Lung (tissue), 12 donors: ENCODE measurements around the gene RPL35A. TPM values are rescaled to one million over a fixed set of nuclear protein-coding genes. Genes with fewer than 3 reads are reported as not detected.

Experiments
- ATAC-seq: fragments of 200-7000 bp; cut with Tn5 transposase; one replicate; pipeline ENCODE4 v1.9.1; 2020; ENCODE audit warnings: moderate number of reproducible peaks; ENCODE audit not compliant: insufficient read depth, low FRiP score
- DNase-seq, 3 donors: peaks; one replicate each; pipeline ENCODE4 v3.0.0-alpha.2; 2013 to 2017
- H3K27ac ChIP-seq, 2 donors: one replicate each; pipeline ENCODE4 v1.5.1; 2013; ENCODE audit warnings: mild to moderate bottlenecking in 2 of 2, moderate library complexity in 2 of 2, control low read depth in 1 of 2, inconsistent platforms in 1 of 2, low read depth in 1 of 2, low read length in 1 of 2
- H3K27me3 ChIP-seq, 3 donors: one replicate each; pipeline ENCODE4 v1.5.1; 2013; ENCODE audit warnings: low read length in 2 of 3; ENCODE audit not compliant: control insufficient read depth in 3 of 3, insufficient read depth in 3 of 3
- H3K36me3 ChIP-seq, 4 donors: one replicate each; pipeline ENCODE4 v1.5.1; 2013; ENCODE audit warnings: low read length in 4 of 4, mild to moderate bottlenecking in 1 of 4, moderate library complexity in 1 of 4; ENCODE audit not compliant: control insufficient read depth in 4 of 4, insufficient read depth in 4 of 4
- H3K4me1 ChIP-seq, 5 donors: one replicate each; pipeline ENCODE4 v1.5.1; 2013; ENCODE audit warnings: low read length in 5 of 5, mild to moderate bottlenecking in 2 of 5, moderate library complexity in 1 of 5; ENCODE audit not compliant: control insufficient read depth in 5 of 5, insufficient read depth in 5 of 5
- H3K4me3 ChIP-seq: one replicate; pipeline ENCODE4 v1.5.1; 2013; ENCODE audit warnings: mild to moderate bottlenecking, control low read depth, moderate library complexity
- H3K9ac ChIP-seq, 2 donors: one replicate each; pipeline ENCODE4 v1.5.1; 2013; ENCODE audit warnings: low read length in 2 of 2, control low read depth in 1 of 2; ENCODE audit not compliant: insufficient read depth in 1 of 2
- H3K9me3 ChIP-seq, 4 donors: one replicate each; pipeline ENCODE4 v1.5.1; 2013; ENCODE audit warnings: low read length in 3 of 4, mild to moderate bottlenecking in 1 of 4, moderate library complexity in 1 of 4; ENCODE audit not compliant: control insufficient read depth in 4 of 4, insufficient read depth in 3 of 4
- WGBS, 2 donors: extraction: QIAGEN DNeasy Blood & Tissue Kit; methylation state at CpG; one replicate each; pipeline ENCODE4 v1.1.7; 2013; 5-methylcytosine and 5-hydroxymethylcytosine counted together
- polyA plus RNA-seq, 2 donors: library from polyadenylated mRNA; stranded (reverse); fragments of 200-250 nt; gene quantifications; one replicate each; pipeline ENCODE4 v1.2.1, GENCODE V29; 2013
- total RNA-seq, 2 donors: library from RNA; depleted of rRNA in 1 of 2; stranded (reverse); fragments of >200 nt in 1 of 2; gene quantifications; one replicate each; pipeline ENCODE4 v1.2.1, GENCODE V29; 2014 to 2021
- TF ChIP-seq, protein P1 (sequence below): IDR thresholded peaks from 2 replicates; pipeline ENCODE4 v1.5.1; 2012; ENCODE audit warnings: mild to moderate bottlenecking; ENCODE audit errors: control extremely low read depth, extremely low read depth
- donor health status: control.
- donor health status: control.
- donor health status: Bipolar disorder and iron deficiency.
- donor health status: healthy.
- donor health status: DM: yes; HTN: yes; CAD: no.

Gene RPL35A
- total and polyA plus RNA-seq, 4 donors, result 678 to 2,048 (median 936) TPM

DNA sequence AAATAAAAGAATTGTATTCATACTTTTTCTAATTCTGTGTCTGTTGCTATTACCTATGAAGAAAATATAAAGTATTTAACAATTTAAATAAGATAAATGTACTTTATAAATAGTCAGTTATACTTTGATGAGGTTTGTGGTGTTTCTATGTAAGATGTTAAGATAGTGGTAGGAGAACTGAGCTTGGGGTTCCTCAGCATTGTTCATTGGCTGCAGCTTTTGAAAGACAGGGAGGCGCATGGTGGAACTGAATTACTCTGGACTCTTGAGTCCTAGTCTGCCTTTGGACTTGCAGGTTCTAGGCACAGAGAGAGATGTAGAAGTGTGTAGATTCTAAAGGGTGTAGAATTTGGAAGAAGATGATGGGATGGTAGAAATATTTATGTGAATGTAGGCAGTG is 33.1 kb downstream of the RPL35A start:
- ATAC-seq (no peak), DNase-seq (no peak)
- no peak overlapping the region for H3K9ac ChIP-seq
- H3K27ac ChIP-seq, result no peak overlapping the region
- no peak overlapping the region for H3K4me3 ChIP-seq
- TF ChIP-seq, protein P1, sequence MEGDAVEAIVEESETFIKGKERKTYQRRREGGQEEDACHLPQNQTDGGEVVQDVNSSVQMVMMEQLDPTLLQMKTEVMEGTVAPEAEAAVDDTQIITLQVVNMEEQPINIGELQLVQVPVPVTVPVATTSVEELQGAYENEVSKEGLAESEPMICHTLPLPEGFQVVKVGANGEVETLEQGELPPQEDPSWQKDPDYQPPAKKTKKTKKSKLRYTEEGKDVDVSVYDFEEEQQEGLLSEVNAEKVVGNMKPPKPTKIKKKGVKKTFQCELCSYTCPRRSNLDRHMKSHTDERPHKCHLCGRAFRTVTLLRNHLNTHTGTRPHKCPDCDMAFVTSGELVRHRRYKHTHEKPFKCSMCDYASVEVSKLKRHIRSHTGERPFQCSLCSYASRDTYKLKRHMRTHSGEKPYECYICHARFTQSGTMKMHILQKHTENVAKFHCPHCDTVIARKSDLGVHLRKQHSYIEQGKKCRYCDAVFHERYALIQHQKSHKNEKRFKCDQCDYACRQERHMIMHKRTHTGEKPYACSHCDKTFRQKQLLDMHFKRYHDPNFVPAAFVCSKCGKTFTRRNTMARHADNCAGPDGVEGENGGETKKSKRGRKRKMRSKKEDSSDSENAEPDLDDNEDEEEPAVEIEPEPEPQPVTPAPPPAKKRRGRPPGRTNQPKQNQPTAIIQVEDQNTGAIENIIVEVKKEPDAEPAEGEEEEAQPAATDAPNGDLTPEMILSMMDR, result no peak
- H3K4me1 ChIP-seq, result peaks cover 0 to 1% (median 0%) of the 10 kb centered on the region in 5 donors
- no peaks in the 10 kb centered on the region for H3K9me3 ChIP-seq
- peaks cover 0 to 9% (median 1%) of the 10 kb centered on the region in 4 donors for H3K36me3 ChIP-seq
- WGBS, 2 donors, result 96 to 98% methylated on average over 1 of the region's 1 CpG
- no peaks in the 10 kb centered on the region for H3K27me3 ChIP-seq

DNA sequence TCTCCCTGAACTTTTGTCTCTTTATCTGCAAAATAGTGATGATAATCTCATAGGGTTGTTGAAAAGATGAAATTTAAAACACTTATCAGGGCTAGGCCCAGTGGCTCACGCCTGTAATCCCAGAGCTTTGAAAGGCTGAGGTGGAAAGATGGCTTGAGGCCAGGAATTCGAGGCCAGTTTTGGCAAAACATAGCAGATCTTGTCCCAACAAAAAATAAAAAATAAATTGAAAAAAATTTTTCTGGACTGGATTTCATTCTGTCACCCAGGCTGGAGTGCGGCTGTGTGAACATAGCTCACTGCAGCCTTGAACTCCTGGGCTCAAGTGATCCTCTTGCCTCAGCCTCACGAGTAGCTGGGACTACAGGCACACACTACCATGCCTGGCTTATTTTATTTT is 39.7 kb downstream of the RPL35A start:
- H3K9ac ChIP-seq, result no peak overlapping the region
- peaks cover 0 to 12% (median 9%) of the 10 kb centered on the region in 4 donors for H3K36me3 ChIP-seq
- TF ChIP-seq, protein P1, result no peak
- H3K9me3 ChIP-seq, result no peaks in the 10 kb centered on the region
- 82 to 86% methylated on average over 4 of the region's 4 CpGs for WGBS, 2 donors
- no peak for ATAC-seq
- peak in 2 of 3 donors; percentile 2 to 9 for DNase-seq
- no peaks in the 10 kb centered on the region for H3K27me3 ChIP-seq
- no peak overlapping the region for H3K27ac ChIP-seq
- H3K4me3 ChIP-seq, result no peak overlapping the region
- H3K4me1 ChIP-seq, result no peaks in the 10 kb centered on the region

DNA sequence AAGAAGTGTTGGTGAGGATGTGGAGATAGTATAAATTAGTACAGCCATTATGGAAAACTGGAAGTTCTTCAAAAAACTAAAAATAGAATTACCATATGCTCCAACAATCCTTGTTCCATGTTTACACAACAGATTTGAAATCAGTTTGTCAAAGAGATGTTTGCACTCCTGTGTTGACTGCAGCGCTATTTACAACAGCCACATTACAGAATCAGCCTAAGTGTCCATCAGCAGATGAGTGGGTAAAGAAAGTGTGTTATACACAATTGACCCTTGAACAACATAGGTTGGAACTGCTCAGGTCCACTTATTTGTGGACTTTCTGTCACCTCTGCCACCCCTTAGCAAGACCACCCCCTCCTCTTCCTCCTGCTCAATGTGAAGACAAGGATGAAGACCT is 44.7 kb downstream of the RPL35A start:
- Histone ChIP-seq H3K27me3 (no peaks in the 10 kb centered on the region), H3K9me3 (no peaks in the 10 kb centered on the region), H3K4me1 (no peaks in the 10 kb centered on the region), H3K9ac (no peak overlapping the region), H3K36me3 (peaks cover 5 to 16% (median 9%) of the 10 kb centered on the region in 4 donors), H3K4me3 (no peak overlapping the region), H3K27ac (no peak overlapping the region)
- DNase-seq (peak in 1 of 3 donors; percentile 10), ATAC-seq (no peak)
- WGBS, 2 donors, result 93 to 96% methylated on average over 1 of the region's 1 CpG
- TF ChIP-seq, protein P1, result no peak

DNA sequence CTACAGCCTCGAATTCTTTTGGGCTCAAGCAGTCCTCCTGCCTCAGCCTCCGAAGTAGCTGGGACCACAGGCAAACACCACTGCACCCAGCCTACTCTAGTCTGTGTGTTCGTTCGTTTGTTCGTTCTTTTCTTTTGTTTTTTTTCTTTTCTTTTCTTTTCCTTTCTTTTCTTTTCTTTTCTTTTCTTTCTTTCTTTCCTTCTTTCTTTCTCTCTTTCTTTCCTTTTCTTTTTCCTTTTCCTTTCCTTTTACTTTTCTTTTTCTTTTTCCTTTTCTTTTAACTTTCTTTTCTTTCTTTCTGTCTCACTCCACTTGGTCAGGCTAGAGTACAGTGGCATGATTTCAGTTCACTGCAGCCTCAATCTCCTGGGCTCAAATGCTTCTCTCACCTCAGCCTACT is 46.9 kb downstream of the RPL35A start:
- no peak for ATAC-seq
- H3K9me3 ChIP-seq, result no peaks in the 10 kb centered on the region

More for the DNA sequence above, 46.9 kb downstream of the RPL35A start:
- no peak overlapping the region for H3K27ac ChIP-seq
- TF ChIP-seq, protein P1, result no peak
- no peak overlapping the region for H3K9ac ChIP-seq
- H3K27me3 ChIP-seq, result no peaks in the 10 kb centered on the region
- 80 to 93% methylated on average over 5 of the region's 5 CpGs for WGBS, 2 donors
- H3K36me3 ChIP-seq, result peaks cover 4 to 8% (median 4%) of the 10 kb centered on the region in 4 donors
- no peaks in the 10 kb centered on the region for H3K4me1 ChIP-seq
- no peak for DNase-seq
- no peak overlapping the region for H3K4me3 ChIP-seq
